ENCODE measurements around the gene PATJ.

Gene PATJ

GRCh38 chr1:62064829-62065407 lies 322.6 kb downstream of the PATJ start:
- H3K4me3 ChIP-seq (ENCODE audit: low read length, poor library complexity, severe bottlenecking) = no peak overlapping the region
- no peaks in the 10 kb centered on the region for H4K20me1 ChIP-seq (ENCODE audit: insufficient read depth, low read length, poor library complexity, severe bottlenecking)
- H3F3A ChIP-seq (ENCODE audit: low read depth) = no peaks in the 10 kb centered on the region
- no peaks in the 10 kb centered on the region for H3K9me3 ChIP-seq (ENCODE audit: insufficient read depth, low read depth, low read length)
- no peaks in the 10 kb centered on the region for H3K79me2 ChIP-seq (ENCODE audit: insufficient read depth, low read length)
- H3K4me1 ChIP-seq (ENCODE audit: insufficient read depth, low read length, poor library complexity, severe bottlenecking) = no peaks in the 10 kb centered on the region
- H3K4me2 ChIP-seq (ENCODE audit: low read depth, low read length, poor library complexity, severe bottlenecking) = no peak overlapping the region
- H3K27me3 ChIP-seq (ENCODE audit: insufficient read depth, low read length, poor library complexity, severe bottlenecking) = no peaks in the 10 kb centered on the region
- no peak overlapping the region for H3K9ac ChIP-seq (ENCODE audit: low read depth, low read length, poor library complexity, severe bottlenecking)
- no peak overlapping the region for H2AFZ ChIP-seq (ENCODE audit: low read length)
- TF ChIP-seq EZH2phosphoT487 (IDR thresholded peaks at IDR 0.05; ENCODE audit: borderline replicate concordance) (no peak), CTCF (conservative IDR thresholded peaks at IDR 0.05; ENCODE audit: low read length) (no peak)
- no peaks in the 10 kb centered on the region for H3K36me3 ChIP-seq (ENCODE audit: insufficient read depth, low read length)
- no peaks in the 10 kb centered on the region for H3K9me2 ChIP-seq (replicated peaks; ENCODE audit: low read depth, low read length)

- Histone ChIP-seq H3K9me2 (replicated peaks; ENCODE audit: low read depth, low read length) (no peaks in the 10 kb centered on the region), H3K4me1 (ENCODE audit: insufficient read depth, low read length, poor library complexity, severe bottlenecking) (no peaks in the 10 kb centered on the region), H3K4me3 (ENCODE audit: low read length, poor library complexity, severe bottlenecking) (no peak overlapping the region), H2AFZ (ENCODE audit: low read length) (no peak overlapping the region), H3K4me2 (ENCODE audit: low read depth, low read length, poor library complexity, severe bottlenecking) (no peak overlapping the region), H3K79me2 (ENCODE audit: insufficient read depth, low read length) (no peaks in the 10 kb centered on the region), H4K20me1 (ENCODE audit: insufficient read depth, low read length, poor library complexity, severe bottlenecking) (no peaks in the 10 kb centered on the region), H3K36me3 (ENCODE audit: insufficient read depth, low read length) (no peaks in the 10 kb centered on the region), H3K9ac (ENCODE audit: low read depth, low read length, poor library complexity, severe bottlenecking) (no peak overlapping the region), H3K9me3 (ENCODE audit: insufficient read depth, low read depth, low read length) (no peaks in the 10 kb centered on the region), H3K27me3 (ENCODE audit: insufficient read depth, low read length, poor library complexity, severe bottlenecking) (no peaks in the 10 kb centered on the region), H3F3A (ENCODE audit: low read depth) (no peaks in the 10 kb centered on the region)
- TF ChIP-seq CTCF (conservative IDR thresholded peaks at IDR 0.05; ENCODE audit: low read length) = no peak
- TF ChIP-seq EZH2phosphoT487 (IDR thresholded peaks at IDR 0.05; ENCODE audit: borderline replicate concordance) = no peak
Observed at GRCh38 chr1:62066713-62067112, 324.4 kb downstream of the PATJ start.

DNA sequence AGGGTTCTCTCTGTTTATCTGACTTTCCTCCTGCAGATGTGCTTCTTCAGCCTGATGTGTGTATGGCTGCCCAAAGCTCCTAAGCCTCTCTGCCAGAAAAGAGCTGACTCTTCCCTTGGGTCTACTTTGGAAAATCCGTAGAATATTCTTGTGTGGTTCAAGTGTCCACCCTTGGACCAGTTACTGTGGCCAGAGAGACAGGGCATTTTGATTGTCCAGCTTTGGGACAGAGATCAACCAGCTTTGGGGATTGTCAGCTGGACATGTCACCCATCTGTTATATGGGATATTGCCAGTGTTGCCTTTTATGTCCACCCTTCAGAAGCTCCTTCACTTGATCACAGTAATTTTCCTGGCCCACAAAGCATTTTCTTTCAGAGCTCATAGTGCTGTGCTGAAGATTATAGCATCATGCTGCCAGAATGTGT lies 326.1 kb downstream of the PATJ start:
- no peaks in the 10 kb centered on the region for H3K79me2 ChIP-seq (ENCODE audit: insufficient read depth, low read length)
- no peaks in the 10 kb centered on the region for H3K9me3 ChIP-seq (ENCODE audit: insufficient read depth, low read depth, low read length)
- no peaks in the 10 kb centered on the region for H3K36me3 ChIP-seq (ENCODE audit: insufficient read depth, low read length)
- no peak overlapping the region for H2AFZ ChIP-seq (ENCODE audit: low read length)
- H3K4me1 ChIP-seq (ENCODE audit: insufficient read depth, low read length, poor library complexity, severe bottlenecking) = no peaks in the 10 kb centered on the region
- H3K4me3 ChIP-seq (ENCODE audit: low read length, poor library complexity, severe bottlenecking) = no peak overlapping the region
- H3K4me2 ChIP-seq (ENCODE audit: low read depth, low read length, poor library complexity, severe bottlenecking) = no peak overlapping the region
- H3F3A ChIP-seq (ENCODE audit: low read depth) = no peaks in the 10 kb centered on the region
- no peak overlapping the region for H3K9ac ChIP-seq (ENCODE audit: low read depth, low read length, poor library complexity, severe bottlenecking)
- no peak for TF ChIP-seq CTCF (conservative IDR thresholded peaks at IDR 0.05; ENCODE audit: low read length)
- TF ChIP-seq EZH2phosphoT487 (IDR thresholded peaks at IDR 0.05; ENCODE audit: borderline replicate concordance) = no peak
- no peaks in the 10 kb centered on the region for H3K27me3 ChIP-seq (ENCODE audit: insufficient read depth, low read length, poor library complexity, severe bottlenecking)
- no peaks in the 10 kb centered on the region for H4K20me1 ChIP-seq (ENCODE audit: insufficient read depth, low read length, poor library complexity, severe bottlenecking)
- no peaks in the 10 kb centered on the region for H3K9me2 ChIP-seq (replicated peaks; ENCODE audit: low read depth, low read length)

Measured in Loucy (cell line).